HEK293 (cell line): Measurements from ENCODE around the gene CD276.

Source experiments
- CTCF ChIA-PET: fragments of 350-600 bp; formaldehyde crosslinking; extraction: SDS; loops from one replicate; lab custom pipeline; 2021; ENCODE audit warnings: antibody characterized with exemption; lab: Yijun Ruan, JAX
- POLR2A ChIA-PET: fragments of 300-600 bp; formaldehyde crosslinking; extraction: SDS; loops from one replicate; lab custom pipeline; 2020; ENCODE audit warnings: antibody characterized with exemption, inconsistent platforms; lab: Yijun Ruan, JAX
- H3K27ac ChIP-seq: fragments of 200-500 bp; sonication (Bioruptor generic); 2 replicates; pipeline ENCODE4 v1.5.1; 2014; ENCODE audit warnings: low read depth, low read length, control low read depth, inconsistent platforms; ENCODE audit errors: extremely low read depth
- H3K36me3 ChIP-seq, 2 experiments: fragments of 200-500 bp in 1 of 2; sonication (Bioruptor generic) in 1 of 2; 1 replicate in 1 of 2; 2 replicates in 1 of 2; pipeline ENCODE4 v1.5.1; 2014 to 2017; ENCODE audit warnings: inconsistent platforms in 2 of 2, low read length in 2 of 2; ENCODE audit not compliant: control insufficient read depth in 2 of 2, insufficient read depth in 1 of 2
- H3K4me1 ChIP-seq: fragments of 200-500 bp; sonication (Bioruptor generic); 2 replicates; pipeline ENCODE4 v1.5.1; 2014; ENCODE audit warnings: mild to moderate bottlenecking, low read length, inconsistent platforms; ENCODE audit not compliant: control insufficient read depth, insufficient read depth
- H3K4me3 ChIP-seq: 2 replicates; pipeline ENCODE4 v1.5.1; 2011; ENCODE audit warnings: low read depth, mild to moderate bottlenecking, control low read depth, low read length, moderate library complexity
- H3K9me3 ChIP-seq: fragments of 200-500 bp; sonication (Bioruptor generic); 2 replicates; pipeline ENCODE4 v1.5.1; 2014; ENCODE audit warnings: low read depth, low read length, inconsistent platforms; ENCODE audit not compliant: control insufficient read depth, insufficient read depth
- BCL11A ChIP-seq: fragments of 450-650 bp; formaldehyde crosslinking; IDR thresholded peaks from 2 replicates; pipeline ENCODE4 v1.5.1; 2016; ENCODE audit warnings: low read depth, missing biosample characterization, missing genetic modification characterization
- GLIS2 ChIP-seq: fragments of 450-650 bp; formaldehyde crosslinking; IDR thresholded peaks from 2 replicates; pipeline ENCODE4 v1.5.1; 2016; ENCODE audit warnings: missing biosample characterization, missing genetic modification characterization
- PRDM1 ChIP-seq: fragments of 450-650 bp; formaldehyde crosslinking; IDR thresholded peaks from 2 replicates; pipeline ENCODE4; 2016; ENCODE audit warnings: missing biosample characterization, missing genetic modification characterization
- SP2 ChIP-seq: fragments of 450-650 bp; formaldehyde crosslinking; IDR thresholded peaks from 2 replicates; pipeline ENCODE4 v1.5.1; 2016; ENCODE audit warnings: missing biosample characterization, missing genetic modification characterization
- YY1 ChIP-seq: fragments of 450-650 bp; formaldehyde crosslinking; IDR thresholded peaks from 2 replicates; pipeline ENCODE4 v1.5.1; 2018; ENCODE audit warnings: missing biosample characterization, missing genetic modification characterization
- ZFP3 ChIP-seq: fragments of 450-650 bp; formaldehyde crosslinking; IDR thresholded peaks from 2 replicates; pipeline ENCODE4 v1.5.1; 2016; ENCODE audit warnings: low read depth, missing biosample characterization, missing genetic modification characterization
- ZFP37 ChIP-seq: fragments of 450-650 bp; formaldehyde crosslinking; IDR thresholded peaks from 2 replicates; pipeline ENCODE4 v1.5.1; 2016; ENCODE audit warnings: missing biosample characterization, missing genetic modification characterization
- ZFP69B ChIP-seq: fragments of 450-650 bp; formaldehyde crosslinking; IDR thresholded peaks from 2 replicates; pipeline ENCODE4 v1.5.1; 2016; ENCODE audit warnings: missing biosample characterization, missing genetic modification characterization
- ZNF169 ChIP-seq: fragments of 450-650 bp; formaldehyde crosslinking; IDR thresholded peaks from 2 replicates; pipeline ENCODE4 v1.5.1; 2016; ENCODE audit warnings: missing biosample characterization, missing genetic modification characterization
- ZNF175 ChIP-seq: fragments of 450-650 bp; formaldehyde crosslinking; IDR thresholded peaks from 2 replicates; pipeline ENCODE4 v1.5.1; 2016; ENCODE audit warnings: missing biosample characterization, missing genetic modification characterization
- ZNF2 ChIP-seq: fragments of 450-650 bp; formaldehyde crosslinking; IDR thresholded peaks from 2 replicates; pipeline ENCODE4 v1.5.1; 2016; ENCODE audit warnings: missing biosample characterization, missing genetic modification characterization
- ZNF221 ChIP-seq: fragments of 450-650 bp; formaldehyde crosslinking; IDR thresholded peaks from 2 replicates; pipeline ENCODE4 v1.5.1; 2017; ENCODE audit warnings: missing biosample characterization, missing genetic modification characterization, borderline replicate concordance
- ZNF248 ChIP-seq: fragments of 450-650 bp; formaldehyde crosslinking; IDR thresholded peaks from 2 replicates; pipeline ENCODE4 v1.5.1; 2017; ENCODE audit warnings: missing biosample characterization, missing genetic modification characterization
- ZNF302 ChIP-seq: fragments of 450-650 bp; formaldehyde crosslinking; IDR thresholded peaks from 2 replicates; pipeline ENCODE4 v1.5.1; 2016; ENCODE audit warnings: missing biosample characterization, missing genetic modification characterization, low read depth
- ZNF335 ChIP-seq: fragments of 450-650 bp; formaldehyde crosslinking; conservative IDR thresholded peaks from 2 replicates; pipeline ENCODE4 v1.5.1; 2016; ENCODE audit warnings: missing biosample characterization, missing genetic modification characterization
- ZNF366 ChIP-seq: fragments of 450-650 bp; formaldehyde crosslinking; conservative IDR thresholded peaks from 2 replicates; pipeline ENCODE4 v1.5.1; 2016; ENCODE audit warnings: missing biosample characterization, missing genetic modification characterization
- ZNF426 ChIP-seq: fragments of 450-650 bp; formaldehyde crosslinking; IDR thresholded peaks from 2 replicates; pipeline ENCODE4 v1.5.1; 2017; ENCODE audit warnings: missing biosample characterization, missing genetic modification characterization, mild to moderate bottlenecking, inconsistent platforms, moderate library complexity
- ZNF510 ChIP-seq: fragments of 450-650 bp; formaldehyde crosslinking; IDR thresholded peaks from 2 replicates; pipeline ENCODE4 v1.5.1; 2018; ENCODE audit warnings: mild to moderate bottlenecking, missing genetic modification characterization, missing biosample characterization; ENCODE audit not compliant: insufficient replicate concordance
- ZNF585B ChIP-seq: fragments of 450-650 bp; formaldehyde crosslinking; IDR thresholded peaks from 2 replicates; pipeline ENCODE4 v1.5.1; 2016; ENCODE audit warnings: missing biosample characterization, missing genetic modification characterization
- ZNF600 ChIP-seq: fragments of 450-650 bp; formaldehyde crosslinking; IDR thresholded peaks from 2 replicates; pipeline ENCODE4 v1.5.1; 2016; ENCODE audit warnings: missing biosample characterization, missing genetic modification characterization
- ZNF623 ChIP-seq: fragments of 450-650 bp; formaldehyde crosslinking; IDR thresholded peaks from 2 replicates; pipeline ENCODE4 v1.5.1; 2016; ENCODE audit warnings: missing biosample characterization, missing genetic modification characterization
- ZNF658 ChIP-seq: fragments of 450-650 bp; formaldehyde crosslinking; IDR thresholded peaks from 2 replicates; pipeline ENCODE4; 2016; ENCODE audit warnings: missing biosample characterization, missing genetic modification characterization
- ZNF768 ChIP-seq: fragments of 450-650 bp; formaldehyde crosslinking; IDR thresholded peaks from 2 replicates; pipeline ENCODE4 v1.5.1; 2018; ENCODE audit warnings: missing biosample characterization, mild to moderate bottlenecking, missing genetic modification characterization
- ZNF777 ChIP-seq: fragments of 450-650 bp; formaldehyde crosslinking; IDR thresholded peaks from 2 replicates; pipeline ENCODE4 v1.5.1; 2017; ENCODE audit warnings: missing biosample characterization, missing genetic modification characterization, borderline replicate concordance
- ZNF785 ChIP-seq: fragments of 450-650 bp; formaldehyde crosslinking; IDR thresholded peaks from 2 replicates; pipeline ENCODE4 v1.5.1; 2016; ENCODE audit warnings: missing biosample characterization, missing genetic modification characterization
- ZNF830 ChIP-seq: fragments of 450-650 bp; IDR thresholded peaks from 2 replicates; pipeline ENCODE4 v1.5.0; 2018; ENCODE audit warnings: missing biosample characterization, missing genetic modification characterization, low read depth, mild to moderate bottlenecking, moderate library complexity
- ZNF843 ChIP-seq: fragments of 450-650 bp; formaldehyde crosslinking; IDR thresholded peaks from 2 replicates; pipeline ENCODE4 v1.5.1; 2016; ENCODE audit warnings: missing biosample characterization, missing genetic modification characterization
- ZSCAN23 ChIP-seq: fragments of 450-650 bp; formaldehyde crosslinking; IDR thresholded peaks from 2 replicates; pipeline ENCODE4 v1.5.1; 2016; ENCODE audit warnings: missing biosample characterization, missing genetic modification characterization
- TF ChIP-seq, protein P1 (sequence below): fragments of 450-650 bp; formaldehyde crosslinking; IDR thresholded peaks from 2 replicates; pipeline ENCODE4 v1.5.1; 2016; ENCODE audit warnings: missing biosample characterization, missing genetic modification characterization
- TF ChIP-seq, protein P2 (sequence below): fragments of 450-650 bp; formaldehyde crosslinking; conservative IDR thresholded peaks from 2 replicates; pipeline ENCODE4 v1.5.1; 2016; ENCODE audit warnings: low read depth, missing biosample characterization, missing genetic modification characterization
- TF ChIP-seq, protein P3 (sequence below): fragments of 450-650 bp; formaldehyde crosslinking; IDR thresholded peaks from 2 replicates; pipeline ENCODE4; 2016; ENCODE audit warnings: missing biosample characterization, missing genetic modification characterization
- TF ChIP-seq, protein P4 (sequence below): fragments of 450-650 bp; formaldehyde crosslinking; IDR thresholded peaks from 2 replicates; pipeline ENCODE4 v1.5.1; 2016; ENCODE audit warnings: missing biosample characterization, missing genetic modification characterization

The CD276 gene

DNA sequence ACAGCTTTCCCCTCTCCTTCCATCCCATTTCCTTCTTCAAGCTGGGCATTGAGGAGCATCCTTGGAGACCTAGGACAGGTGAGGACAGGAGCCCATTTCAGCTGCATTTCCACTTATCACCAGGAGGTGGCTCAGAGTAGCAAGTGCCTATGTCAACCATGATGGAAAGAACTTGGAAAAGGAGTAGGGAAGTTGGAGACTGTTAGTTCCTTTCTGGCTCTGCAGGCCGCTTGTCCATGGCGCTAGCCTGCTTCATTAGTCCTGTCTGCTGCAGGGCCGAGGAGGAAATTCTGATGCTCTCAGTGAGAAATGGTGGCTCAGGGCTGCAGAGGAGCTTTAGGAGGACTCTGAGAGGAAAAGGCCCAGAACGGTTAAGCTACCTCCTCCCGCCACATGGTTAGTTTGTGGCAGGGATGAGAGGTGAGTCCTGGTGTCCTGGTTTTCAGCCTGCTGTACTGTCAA is 7.0 kb upstream of the CD276 start:
- Histone ChIP-seq H3K27ac (no peak overlapping the region), H3K9me3 (no peaks in the 10 kb centered on the region), H3K4me1 (no peaks in the 10 kb centered on the region), H3K4me3 (no peak overlapping the region), H3K36me3 (no peaks in the 10 kb centered on the region)
- ChIA-PET POLR2A (interaction anchor here (0.5 kb wide), 1 partner anchor 20 kb away, joined by 4 read pairs; no protein-coding TSS in a partner anchor), CTCF (interaction anchor here (0.6 to 14.1 kb wide), 40 partner anchors 9 to 418 kb away, joined by 3 to 261 read pairs (median 4); partner anchors contain the start of gene NPTN)
- TF ChIP-seq ZNF585B (tag by site-specific recombination), result no peak
- TF ChIP-seq ZNF335 (tag by site-specific recombination), result no peak
- TF ChIP-seq ZNF366 (tag by site-specific recombination), result peak; percentile 84
- TF ChIP-seq ZSCAN23 (tag by site-specific recombination), result no peak
- 0 out of 2 replicates have a peak, but pooled peaks have one; percentile 22 for TF ChIP-seq ZNF2 (tag by site-specific recombination)
- TF ChIP-seq ZNF658 (tag by site-specific recombination), result no peak
- TF ChIP-seq, protein P1, sequence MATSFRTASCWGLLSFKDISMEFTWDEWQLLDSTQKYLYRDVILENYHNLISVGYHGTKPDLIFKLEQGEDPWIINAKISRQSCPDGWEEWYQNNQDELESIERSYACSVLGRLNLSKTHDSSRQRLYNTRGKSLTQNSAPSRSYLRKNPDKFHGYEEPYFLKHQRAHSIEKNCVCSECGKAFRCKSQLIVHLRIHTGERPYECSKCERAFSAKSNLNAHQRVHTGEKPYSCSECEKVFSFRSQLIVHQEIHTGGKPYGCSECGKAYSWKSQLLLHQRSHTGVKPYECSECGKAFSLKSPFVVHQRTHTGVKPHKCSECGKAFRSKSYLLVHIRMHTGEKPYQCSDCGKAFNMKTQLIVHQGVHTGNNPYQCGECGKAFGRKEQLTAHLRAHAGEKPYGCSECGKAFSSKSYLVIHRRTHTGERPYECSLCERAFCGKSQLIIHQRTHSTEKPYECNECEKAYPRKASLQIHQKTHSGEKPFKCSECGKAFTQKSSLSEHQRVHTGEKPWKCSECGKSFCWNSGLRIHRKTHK (tag by site-specific recombination), result no peak
- TF ChIP-seq, protein P2, sequence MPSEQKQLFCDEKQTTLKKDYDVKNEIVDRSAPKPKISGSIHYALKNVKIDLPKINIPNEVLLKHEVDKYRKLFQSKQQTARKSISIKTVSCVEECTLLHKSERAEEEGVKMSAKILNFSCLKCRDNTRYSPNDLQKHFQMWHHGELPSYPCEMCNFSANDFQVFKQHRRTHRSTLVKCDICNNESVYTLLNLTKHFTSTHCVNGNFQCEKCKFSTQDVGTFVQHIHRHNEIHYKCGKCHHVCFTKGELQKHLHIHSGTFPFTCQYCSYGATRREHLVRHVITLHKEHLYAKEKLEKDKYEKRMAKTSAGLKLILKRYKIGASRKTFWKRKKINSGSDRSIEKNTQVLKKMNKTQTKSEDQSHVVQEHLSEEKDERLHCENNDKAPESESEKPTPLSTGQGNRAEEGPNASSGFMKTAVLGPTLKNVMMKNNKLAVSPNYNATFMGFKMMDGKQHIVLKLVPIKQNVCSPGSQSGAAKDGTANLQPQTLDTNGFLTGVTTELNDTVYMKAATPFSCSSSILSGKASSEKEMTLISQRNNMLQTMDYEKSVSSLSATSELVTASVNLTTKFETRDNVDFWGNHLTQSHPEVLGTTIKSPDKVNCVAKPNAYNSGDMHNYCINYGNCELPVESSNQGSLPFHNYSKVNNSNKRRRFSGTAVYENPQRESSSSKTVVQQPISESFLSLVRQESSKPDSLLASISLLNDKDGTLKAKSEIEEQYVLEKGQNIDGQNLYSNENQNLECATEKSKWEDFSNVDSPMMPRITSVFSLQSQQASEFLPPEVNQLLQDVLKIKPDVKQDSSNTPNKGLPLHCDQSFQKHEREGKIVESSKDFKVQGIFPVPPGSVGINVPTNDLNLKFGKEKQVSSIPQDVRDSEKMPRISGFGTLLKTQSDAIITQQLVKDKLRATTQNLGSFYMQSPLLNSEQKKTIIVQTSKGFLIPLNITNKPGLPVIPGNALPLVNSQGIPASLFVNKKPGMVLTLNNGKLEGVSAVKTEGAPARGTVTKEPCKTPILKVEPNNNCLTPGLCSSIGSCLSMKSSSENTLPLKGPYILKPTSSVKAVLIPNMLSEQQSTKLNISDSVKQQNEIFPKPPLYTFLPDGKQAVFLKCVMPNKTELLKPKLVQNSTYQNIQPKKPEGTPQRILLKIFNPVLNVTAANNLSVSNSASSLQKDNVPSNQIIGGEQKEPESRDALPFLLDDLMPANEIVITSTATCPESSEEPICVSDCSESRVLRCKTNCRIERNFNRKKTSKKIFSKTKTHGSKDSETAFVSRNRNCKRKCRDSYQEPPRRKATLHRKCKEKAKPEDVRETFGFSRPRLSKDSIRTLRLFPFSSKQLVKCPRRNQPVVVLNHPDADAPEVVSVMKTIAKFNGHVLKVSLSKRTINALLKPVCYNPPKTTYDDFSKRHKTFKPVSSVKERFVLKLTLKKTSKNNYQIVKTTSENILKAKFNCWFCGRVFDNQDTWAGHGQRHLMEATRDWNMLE (tag by site-specific recombination), result no peak
- TF ChIP-seq ZNF510, result no peak
- no peak for TF ChIP-seq ZNF302 (tag by site-specific recombination)
- TF ChIP-seq, protein P3, sequence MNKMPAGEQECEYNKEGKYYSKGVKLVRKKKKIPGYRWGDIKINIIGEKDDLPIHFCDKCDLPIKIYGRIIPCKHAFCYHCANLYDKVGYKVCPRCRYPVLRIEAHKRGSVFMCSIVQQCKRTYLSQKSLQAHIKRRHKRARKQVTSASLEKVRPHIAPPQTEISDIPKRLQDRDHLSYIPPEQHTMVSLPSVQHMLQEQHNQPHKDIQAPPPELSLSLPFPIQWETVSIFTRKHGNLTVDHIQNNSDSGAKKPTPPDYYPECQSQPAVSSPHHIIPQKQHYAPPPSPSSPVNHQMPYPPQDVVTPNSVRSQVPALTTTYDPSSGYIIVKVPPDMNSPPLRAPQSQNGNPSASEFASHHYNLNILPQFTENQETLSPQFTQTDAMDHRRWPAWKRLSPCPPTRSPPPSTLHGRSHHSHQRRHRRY (tag by site-specific recombination), result no peak
- no peak for TF ChIP-seq ZNF175
- TF ChIP-seq ZNF169 (tag by site-specific recombination), result no peak
- no peak for TF ChIP-seq ZNF248 (tag by site-specific recombination)
- TF ChIP-seq, protein P4, sequence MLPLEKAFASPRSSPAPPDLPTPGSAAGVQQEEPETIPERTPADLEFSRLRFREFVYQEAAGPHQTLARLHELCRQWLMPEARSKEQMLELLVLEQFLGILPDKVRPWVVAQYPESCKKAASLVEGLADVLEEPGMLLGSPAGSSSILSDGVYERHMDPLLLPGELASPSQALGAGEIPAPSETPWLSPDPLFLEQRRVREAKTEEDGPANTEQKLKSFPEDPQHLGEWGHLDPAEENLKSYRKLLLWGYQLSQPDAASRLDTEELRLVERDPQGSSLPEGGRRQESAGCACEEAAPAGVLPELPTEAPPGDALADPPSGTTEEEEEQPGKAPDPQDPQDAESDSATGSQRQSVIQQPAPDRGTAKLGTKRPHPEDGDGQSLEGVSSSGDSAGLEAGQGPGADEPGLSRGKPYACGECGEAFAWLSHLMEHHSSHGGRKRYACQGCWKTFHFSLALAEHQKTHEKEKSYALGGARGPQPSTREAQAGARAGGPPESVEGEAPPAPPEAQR, result no peak
- TF ChIP-seq GLIS2 (tag by site-specific recombination), result no peak
- TF ChIP-seq ZNF830 (tag by site-specific recombination), result no peak
- no peak for TF ChIP-seq ZNF777 (tag by site-specific recombination)
- no peak for TF ChIP-seq ZFP37
- no peak for TF ChIP-seq SP2 (tag by site-specific recombination)
- no peak; the same call in 1 of the 2 replicates for TF ChIP-seq YY1 (tag by site-specific recombination)
- no peak for TF ChIP-seq ZNF785 (tag by site-specific recombination)
- no peak for TF ChIP-seq ZNF221 (tag by site-specific recombination)
- no peak for TF ChIP-seq ZNF768 (tag by site-specific recombination)
- no peak for TF ChIP-seq ZNF843 (tag by site-specific recombination)
- no peak for TF ChIP-seq ZNF426 (tag by site-specific recombination)
- no peak for TF ChIP-seq BCL11A (tag by site-specific recombination)
- TF ChIP-seq ZNF600 (tag by site-specific recombination), result 0 out of 2 replicates have a peak, but pooled peaks have one; percentile 41
- TF ChIP-seq ZNF623, result no peak
- no peak for TF ChIP-seq ZFP3 (tag by site-specific recombination)
- no peak for TF ChIP-seq ZFP69B (tag by site-specific recombination)
- TF ChIP-seq PRDM1, result no peak
